ENCODE measurements around the gene RAP1GAP2. TPM values are rescaled to one million over a fixed set of nuclear protein-coding genes. Genes with fewer than 3 reads are reported as not detected.
A peak's percentile ranks its signal among the peaks of the same experiment; 100 is the strongest.

The RAP1GAP2 gene
- total and polyA plus RNA-seq, 2 of the 8 experiments (the other 6 are each of a cell fraction or from before 2014, with no cell fraction given), result 24.0 to 63.8 TPM

- no peak overlapping the region for H3K14ac ChIP-seq (ENCODE audit: insufficient read length)
- no peak overlapping the region for H3K18ac ChIP-seq (ENCODE audit: extremely low read depth, low read length)
- no peak overlapping the region for H3K27ac ChIP-seq (ENCODE audit: low read depth, low read length)
- H2BK15ac ChIP-seq (ENCODE audit: low read length), result no peak overlapping the region
- no peak overlapping the region for H4K8ac ChIP-seq (ENCODE audit: extremely low read depth, insufficient read depth, low read length)
- H3K4ac ChIP-seq (replicated peaks; ENCODE audit: insufficient read length, low read depth, low read length), result no peak overlapping the region
- no peaks in the 10 kb centered on the region; a peak in 1 of 7 replicates for H3K4me1 ChIP-seq (replicated peaks in 1 of 4; ENCODE audit: control insufficient read depth in 3 of 4, insufficient read depth in 4 of 4, low read length in 3 of 4)
- H3K4me2 ChIP-seq (ENCODE audit: insufficient read depth in 1 of 2, low read depth in 2 of 2, low read length in 2 of 2), result no peak overlapping the region
- POLR2A ChIA-PET (ENCODE audit: partially characterized antibody), result no interaction called here
- peaks cover 0 to 20% (median 16%) of the 10 kb centered on the region in 4 experiments; a peak in 6 of 8 replicates for H3K36me3 ChIP-seq (ENCODE audit: control insufficient read depth in 2 of 4, insufficient read depth in 4 of 4, low read length in 3 of 4)
- H3K9me3 ChIP-seq (ENCODE audit: insufficient read depth in 2 of 2, low read depth in 1 of 2, low read length in 1 of 2), result no peaks in the 10 kb centered on the region
- H2AK5ac ChIP-seq (ENCODE audit: low read depth, low read length), result no peak overlapping the region
- CTCF ChIA-PET (ENCODE audit: partially characterized antibody), result interaction anchor here (3.9 kb wide), 1 partner anchor 17 kb away, joined by 15 read pairs; no protein-coding TSS in a partner anchor
- no peak overlapping the region for H4K5ac ChIP-seq (ENCODE audit: insufficient read length, low read depth, low read length)
- peak in 1 of 2 experiments; percentile 28 for DNase-seq (ENCODE audit: low read depth in 1 of 2, low spot score in 2 of 2)
- H3K23me2 ChIP-seq (ENCODE audit: low read depth, low read length), result no peaks in the 10 kb centered on the region
- no peak overlapping the region for H3K4me3 ChIP-seq (ENCODE audit: extremely low read depth in 1 of 4, insufficient read depth in 2 of 4, low read depth in 3 of 4, low read length in 4 of 4)
- no peak for FAIRE-seq
- no peak overlapping the region for H3K9ac ChIP-seq (replicated peaks in 1 of 4; ENCODE audit: extremely low read depth in 1 of 4, low read depth in 3 of 4, low read length in 3 of 4)
- no peak overlapping the region for H3K23ac ChIP-seq (ENCODE audit: insufficient read length)
- no peak overlapping the region for H2BK120ac ChIP-seq (replicated peaks; ENCODE audit: low read depth, low read length)
- H2AFZ ChIP-seq (ENCODE audit: low read length), result no peak overlapping the region
- H2BK20ac ChIP-seq (ENCODE audit: low read length), result no peak overlapping the region
- no peak overlapping the region for H2BK5ac ChIP-seq (ENCODE audit: low read depth, low read length)
- no peak overlapping the region for H2BK12ac ChIP-seq (ENCODE audit: low read depth, low read length)
- no peak overlapping the region for H3K56ac ChIP-seq (replicated peaks; ENCODE audit: insufficient read length, low read depth, low read length)
- H4K91ac ChIP-seq (replicated peaks; ENCODE audit: insufficient read length, low read length), result no peak overlapping the region
- peaks cover 0 to 3% of the 10 kb centered on the region in 2 experiments for H4K20me1 ChIP-seq (replicated peaks in 1 of 2; ENCODE audit: control insufficient read depth in 1 of 2, insufficient read depth in 2 of 2, low read length in 2 of 2)
- no peaks in the 10 kb centered on the region for H3K79me2 ChIP-seq (ENCODE audit: control insufficient read depth in 1 of 2, insufficient read depth in 2 of 2, low read length in 2 of 2)
- 92% methylated on average over 19 of the region's 19 CpGs; no CpG with 5 or more reads in 1 of the 2 experiments for WGBS, 2 experiments (ENCODE audit: extremely low coverage in 1 of 2, insufficient coverage in 1 of 2, insufficient read length in 1 of 2, insufficient replicate concordance in 2 of 2, low coverage in 1 of 2, low lambda C conversion rate in 2 of 2, missing lambda C conversion rate in 1 of 2)
- no peaks in the 10 kb centered on the region for H3K79me1 ChIP-seq (ENCODE audit: low read depth, low read length)
- H3K27me3 ChIP-seq (replicated peaks in 1 of 4; ENCODE audit: control insufficient read depth in 3 of 4, extremely low read depth in 1 of 4, insufficient read depth in 3 of 4, low read length in 3 of 4), result no peaks in the 10 kb centered on the region
- no peak for TF ChIP-seq JUN (IDR thresholded peaks at IDR 0.05; ENCODE audit: low read depth, low read length)
- TF ChIP-seq CTBP2 (IDR thresholded peaks at IDR 0.05; ENCODE audit: borderline replicate concordance, insufficient read depth, insufficient read length, low read length), result no peak
- TF ChIP-seq SUZ12 (IDR thresholded peaks at IDR 0.05; ENCODE audit: low read length), result no peak
- no peak for TF ChIP-seq NRF1 (IDR thresholded peaks at IDR 0.05; ENCODE audit: low read depth, low read length)
- TF ChIP-seq POLR2AphosphoS5 (IDR thresholded peaks at IDR 0.05; ENCODE audit: low read depth, low read length), result no peak
- no peak for TF ChIP-seq SP1 (IDR thresholded peaks at IDR 0.05; ENCODE audit: low read depth, low read length)
- no peak for TF ChIP-seq GTF2F1 (IDR thresholded peaks at IDR 0.05; ENCODE audit: borderline replicate concordance, low read depth, low read length)
- TF ChIP-seq POU5F1 (IDR thresholded peaks at IDR 0.05; ENCODE audit: low read depth, low read length), result no peak
- TF ChIP-seq TAF7 (optimal IDR thresholded peaks at IDR 0.05; ENCODE audit: borderline replicate concordance, low read depth, low read length), result no peak
- TF ChIP-seq, protein P1, sequence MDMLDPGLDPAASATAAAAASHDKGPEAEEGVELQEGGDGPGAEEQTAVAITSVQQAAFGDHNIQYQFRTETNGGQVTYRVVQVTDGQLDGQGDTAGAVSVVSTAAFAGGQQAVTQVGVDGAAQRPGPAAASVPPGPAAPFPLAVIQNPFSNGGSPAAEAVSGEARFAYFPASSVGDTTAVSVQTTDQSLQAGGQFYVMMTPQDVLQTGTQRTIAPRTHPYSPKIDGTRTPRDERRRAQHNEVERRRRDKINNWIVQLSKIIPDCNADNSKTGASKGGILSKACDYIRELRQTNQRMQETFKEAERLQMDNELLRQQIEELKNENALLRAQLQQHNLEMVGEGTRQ (IDR thresholded peaks at IDR 0.05; ENCODE audit: low read length), result no peak
- no peak for TF ChIP-seq JUND (IDR thresholded peaks at IDR 0.05; ENCODE audit: low read length)
- TF ChIP-seq POLR2A (IDR thresholded peaks at IDR 0.05; ENCODE audit: control extremely low read depth in 1 of 2, low read depth in 2 of 2, low read length in 2 of 2), result no peak
- no peak for TF ChIP-seq PHF8 (conservative IDR thresholded peaks at IDR 0.05; ENCODE audit: low read depth, low read length)
Observed at GRCh38 chr17:3029213-3029913, 233.1 kb downstream of the RAP1GAP2 start.
